Keratinocyte (primary cell): ENCODE results near the gene AQP11. TPM values are rescaled to one million over a fixed set of nuclear protein-coding genes. Genes with fewer than 3 reads are reported as not detected.

Experiments used
- DNase-seq: peaks from one replicate; pipeline ENCODE4 v3.0.0-alpha.2; 2011; ENCODE audit warnings: low read depth, missing footprints, low spot score
- FAIRE-seq: peaks from 2 replicates; lab custom pipeline; 2011; peaks lifted over from hg19 to GRCh38; lab: Jason Lieb, UNC
- H2AFZ ChIP-seq: 2 replicates; pipeline ENCODE4 v1.6.0; 2012; ENCODE audit warnings: low read length, control low read depth, inconsistent platforms; ENCODE audit not compliant: control insufficient read depth
- H3K27ac ChIP-seq: 2 replicates; pipeline ENCODE4 v1.5.1; 2011; ENCODE audit warnings: low read length; ENCODE audit not compliant: control insufficient read depth, insufficient read depth
- H3K27me3 ChIP-seq: 3 replicates; pipeline ENCODE4 v1.6.0; 2011; ENCODE audit warnings: low read length; ENCODE audit not compliant: control insufficient read depth, insufficient read depth; ENCODE audit errors: extremely low read depth
- H3K36me3 ChIP-seq, 2 experiments: 2 replicates in 1 of 2; 3 replicates in 1 of 2; pipeline ENCODE4 v1.5.1; 2011; ENCODE audit warnings: low read length in 2 of 2, mild to moderate bottlenecking in 1 of 2; ENCODE audit not compliant: control insufficient read depth in 2 of 2, insufficient read depth in 2 of 2; ENCODE audit errors: extremely low read depth in 1 of 2
- H3K4me1 ChIP-seq: 3 replicates; pipeline ENCODE4 v1.5.1; 2011; ENCODE audit warnings: low read length; ENCODE audit not compliant: control insufficient read depth, insufficient read depth; ENCODE audit errors: extremely low read depth
- H3K4me2 ChIP-seq: 3 replicates; pipeline ENCODE4 v1.6.0; 2011; ENCODE audit warnings: low read depth, low read length; ENCODE audit not compliant: control insufficient read depth, insufficient read depth; ENCODE audit errors: extremely low read depth
- H3K4me3 ChIP-seq, 3 experiments: fragments of 200-600 bp in 1 of 3; sonication (generic) in 1 of 3; 2 replicates in 2 of 3; 3 replicates in 1 of 3; pipeline ENCODE4 v1.5.1; 2011 to 2016; ENCODE audit warnings: low read length in 3 of 3, mild to moderate bottlenecking in 3 of 3, control low read depth in 2 of 3, inconsistent platforms in 1 of 3, low read depth in 1 of 3, mixed read lengths in 1 of 3, mixed run types in 1 of 3, moderate library complexity in 1 of 3; ENCODE audit not compliant: control insufficient read depth in 2 of 3, insufficient read depth in 2 of 3; ENCODE audit errors: extremely low read depth in 1 of 3
- H3K79me2 ChIP-seq: 2 replicates; pipeline ENCODE4 v1.6.0; 2012; ENCODE audit warnings: low read length; ENCODE audit not compliant: control insufficient read depth, insufficient read depth
- H3K9ac ChIP-seq: 3 replicates; pipeline ENCODE4 v1.6.0; 2011; ENCODE audit warnings: low read length; ENCODE audit not compliant: control insufficient read depth, insufficient read depth; ENCODE audit errors: extremely low read depth
- H3K9me1 ChIP-seq: 3 replicates; pipeline ENCODE4 v1.6.0; 2011; ENCODE audit warnings: low read length; ENCODE audit not compliant: control insufficient read depth, insufficient read depth; ENCODE audit errors: extremely low read depth
- H3K9me3 ChIP-seq: 2 replicates; pipeline ENCODE4 v1.5.1; 2012; ENCODE audit warnings: low read depth, low read length; ENCODE audit not compliant: control insufficient read depth
- H4K20me1 ChIP-seq: 3 replicates; pipeline ENCODE4 v1.6.0; 2011; ENCODE audit warnings: low read length; ENCODE audit not compliant: control insufficient read depth, insufficient read depth; ENCODE audit errors: extremely low read depth
- EZH2 ChIP-seq: IDR thresholded peaks from one replicate; pipeline ENCODE4 v1.6.1; 2012; ENCODE audit warnings: inconsistent platforms, mild to moderate bottlenecking, low read length, moderate library complexity
- dilution Hi-C: fragments of 300-500 bp; cut with MboI; formaldehyde crosslinking; loops from one replicate; pipeline ENCODE4 v1.7.0; 2020; ENCODE audit warnings: low sequenced_read_pairs; ENCODE audit not compliant: extremely low pct_ligation_motif_present
- polyA plus RNA-seq, 5 experiments: library from polyadenylated mRNA; depleted of rRNA in 3 of 5; stranded (reverse) in 3 of 5; stranded (forward) in 1 of 5; unstranded in 1 of 5; fragments of >200 nt; gene quantifications; 1 replicate in 1 of 5; 2 replicates in 3 of 5; 3 replicates in 1 of 5; pipeline versions ENCODE4 v1.2.1 to v1.2.3, GENCODE V29; 2011 to 2012; ENCODE audit warnings: missing spikeins in 2 of 5, low read depth in 1 of 5, low replicate concordance in 1 of 5
- TF ChIP-seq, protein P1 (sequence below), 3 experiments: IDR thresholded peaks in 1 of 3; conservative IDR thresholded peaks in 1 of 3; optimal IDR thresholded peaks in 1 of 3; 2 replicates in 2 of 3; 3 replicates in 1 of 3; pipeline versions ENCODE3 to v1.5.1; 2011; ENCODE audit warnings: low read length in 3 of 3, mild to moderate bottlenecking in 3 of 3, moderate library complexity in 2 of 3, control low read depth in 1 of 3, inconsistent platforms in 1 of 3; ENCODE audit not compliant: insufficient read depth in 2 of 3; ENCODE audit errors: extremely low read depth in 1 of 3

AQP11 gene
- polyA plus RNA-seq, 1 donor (not counting 4 experiments of a cell fraction or from before 2014, with no cell fraction given), result 0.16 TPM

DNA sequence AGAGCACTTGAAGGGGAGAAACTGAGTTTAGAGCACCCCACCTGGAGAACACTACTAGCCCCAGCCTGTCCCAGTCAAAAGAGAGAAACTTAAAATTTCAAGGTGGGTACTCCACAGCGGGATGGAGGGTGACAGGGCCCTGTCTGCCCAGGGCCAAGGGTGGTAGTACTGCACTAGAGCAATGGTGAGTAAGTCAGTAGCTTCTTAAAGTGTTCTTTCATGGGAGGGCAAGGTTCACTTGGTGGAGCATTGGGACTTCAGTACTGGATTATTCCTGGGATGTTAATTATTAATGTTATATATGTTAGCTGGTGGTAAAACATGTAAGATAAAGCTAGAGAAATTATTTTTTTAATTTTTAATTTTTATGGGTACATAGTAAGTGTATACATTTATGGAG lies 28.5 kb upstream of the AQP11 start:
- Histone ChIP-seq H3K27ac (peak overlapping the region; percentile 73), H3K9me3 (no peaks in the 10 kb centered on the region), H3K9ac (no peak overlapping the region), H3K4me2 (no peak overlapping the region), H3K36me3 (no peaks in the 10 kb centered on the region), H3K79me2 (no peaks in the 10 kb centered on the region), H3K4me1 (peaks cover 19% of the 10 kb centered on the region), H3K9me1 (no peaks in the 10 kb centered on the region), H2AFZ (no peak overlapping the region), H3K4me3 (no peak overlapping the region), H4K20me1 (no peaks in the 10 kb centered on the region), H3K27me3 (no peaks in the 10 kb centered on the region)
- dilution Hi-C loops, result no loop called here
- DNase-seq (no peak), FAIRE-seq (no peak)
- TF ChIP-seq EZH2, result no peak
- TF ChIP-seq, protein P1, sequence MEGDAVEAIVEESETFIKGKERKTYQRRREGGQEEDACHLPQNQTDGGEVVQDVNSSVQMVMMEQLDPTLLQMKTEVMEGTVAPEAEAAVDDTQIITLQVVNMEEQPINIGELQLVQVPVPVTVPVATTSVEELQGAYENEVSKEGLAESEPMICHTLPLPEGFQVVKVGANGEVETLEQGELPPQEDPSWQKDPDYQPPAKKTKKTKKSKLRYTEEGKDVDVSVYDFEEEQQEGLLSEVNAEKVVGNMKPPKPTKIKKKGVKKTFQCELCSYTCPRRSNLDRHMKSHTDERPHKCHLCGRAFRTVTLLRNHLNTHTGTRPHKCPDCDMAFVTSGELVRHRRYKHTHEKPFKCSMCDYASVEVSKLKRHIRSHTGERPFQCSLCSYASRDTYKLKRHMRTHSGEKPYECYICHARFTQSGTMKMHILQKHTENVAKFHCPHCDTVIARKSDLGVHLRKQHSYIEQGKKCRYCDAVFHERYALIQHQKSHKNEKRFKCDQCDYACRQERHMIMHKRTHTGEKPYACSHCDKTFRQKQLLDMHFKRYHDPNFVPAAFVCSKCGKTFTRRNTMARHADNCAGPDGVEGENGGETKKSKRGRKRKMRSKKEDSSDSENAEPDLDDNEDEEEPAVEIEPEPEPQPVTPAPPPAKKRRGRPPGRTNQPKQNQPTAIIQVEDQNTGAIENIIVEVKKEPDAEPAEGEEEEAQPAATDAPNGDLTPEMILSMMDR (optimal IDR thresholded peaks at IDR 0.05 in 1 of 3, IDR thresholded peaks at IDR 0.05 in 1 of 3, conservative IDR thresholded peaks at IDR 0.05 in 1 of 3; ENCODE audit: extremely low read depth in 1 of 3, insufficient read depth in 2 of 3, low read length in 3 of 3), result no peak

DNA sequence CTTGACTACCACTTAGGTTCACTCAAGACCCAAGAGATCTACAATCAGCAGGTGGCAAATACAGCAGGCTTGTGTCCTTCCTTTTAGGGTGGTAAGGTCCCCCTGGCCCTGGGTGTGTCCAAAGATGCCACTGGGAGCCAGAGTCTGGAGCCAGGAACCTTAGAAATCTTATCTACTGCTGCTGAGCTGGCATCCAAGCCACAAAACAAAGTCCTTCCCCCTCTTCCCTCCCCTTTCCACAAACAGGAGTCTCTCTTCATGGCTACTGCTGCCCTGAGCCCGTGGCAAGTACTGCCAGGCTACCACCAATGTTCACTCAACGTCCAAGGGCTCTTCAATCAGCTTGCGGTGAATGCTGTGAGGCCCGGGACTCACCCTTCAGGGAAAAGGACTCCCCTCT lies 21.4 kb upstream of the AQP11 start:
- H3K27ac ChIP-seq, result no peak overlapping the region
- H3K9me3 ChIP-seq, result no peaks in the 10 kb centered on the region
- no peak for FAIRE-seq
- H3K79me2 ChIP-seq, result no peaks in the 10 kb centered on the region
- H2AFZ ChIP-seq, result no peak overlapping the region
- no peak for DNase-seq
- H3K4me1 ChIP-seq, result peaks cover 3% of the 10 kb centered on the region
- no peaks in the 10 kb centered on the region for H3K9me1 ChIP-seq
- no peak overlapping the region for H3K4me2 ChIP-seq
- TF ChIP-seq EZH2, result no peak
- TF ChIP-seq, protein P1 (optimal IDR thresholded peaks at IDR 0.05 in 1 of 3, IDR thresholded peaks at IDR 0.05 in 1 of 3, conservative IDR thresholded peaks at IDR 0.05 in 1 of 3; ENCODE audit: extremely low read depth in 1 of 3, insufficient read depth in 2 of 3, low read length in 3 of 3), result no peak
- H3K9ac ChIP-seq, result no peak overlapping the region
- no peaks in the 10 kb centered on the region for H3K27me3 ChIP-seq
- H3K36me3 ChIP-seq, result no peaks in the 10 kb centered on the region
- dilution Hi-C loops, result no loop called here
- H4K20me1 ChIP-seq, result no peaks in the 10 kb centered on the region
- H3K4me3 ChIP-seq, result no peak overlapping the region
